GM19467 (cell line): Measurements from ENCODE around the gene ITGB8.
"Not testable (repeated sequence)": the region's sequence is repeated elsewhere in the genome, so short reads cannot be mapped to it uniquely, and the experiment has no call there.

Experiments used
- ATAC-seq: cut with Tn5 transposase; IDR thresholded peaks from one replicate; pipeline ENCODE4 v1.9.1; 2021; ENCODE audit warnings: mild to moderate bottlenecking, moderate library complexity; ENCODE audit not compliant: unreplicated experiment

The ITGB8 gene

GRCh38 chr7:20364571-20365196, 34.0 kb downstream of the ITGB8 start:
- no peak for ATAC-seq

- no peak for ATAC-seq
These were observed 34.8 kb downstream of the ITGB8 start for GRCh38 chr7:20365486-20365885.

- ATAC-seq, result no peak
These were observed 43.7 kb downstream of the ITGB8 start for GRCh38 chr7:20374399-20374798.

- ATAC-seq, result no peak
These were observed 46.1 kb downstream of the ITGB8 start for GRCh38 chr7:20376796-20377195.

- no peak for ATAC-seq
These were observed 50.8 kb downstream of the ITGB8 start for GRCh38 chr7:20381406-20382034.

- ATAC-seq, result no peak
These were observed 52.7 kb downstream of the ITGB8 start for GRCh38 chr7:20383351-20383750.

- no peak for ATAC-seq
These were observed 54.4 kb downstream of the ITGB8 start for GRCh38 chr7:20385126-20385525.

- no peak for ATAC-seq
These were observed 57.4 kb downstream of the ITGB8 start for GRCh38 chr7:20388084-20388483.

GRCh38 chr7:20389192-20389591, 58.5 kb downstream of the ITGB8 start:
- not testable (repeated sequence) for ATAC-seq

- ATAC-seq, result no peak
These were observed 62.4 kb downstream of the ITGB8 start for GRCh38 chr7:20393021-20393610.

- no peak for ATAC-seq
These were observed 62.9 kb downstream of the ITGB8 start for GRCh38 chr7:20393616-20394015.

- no peak for ATAC-seq
These were observed 63.6 kb downstream of the ITGB8 start for GRCh38 chr7:20394284-20394683.

- ATAC-seq, result no peak
These were observed 64.4 kb downstream of the ITGB8 start for GRCh38 chr7:20395104-20395503.

GRCh38 chr7:20395511-20395910, 64.8 kb downstream of the ITGB8 start:
- ATAC-seq, result peak; percentile 65

GRCh38 chr7:20399521-20399920, 68.8 kb downstream of the ITGB8 start:
- ATAC-seq, result no peak

- ATAC-seq, result no peak
These were observed 71.4 kb downstream of the ITGB8 start for GRCh38 chr7:20401861-20402746.

GRCh38 chr7:20402747-20403230, 72.1 kb downstream of the ITGB8 start:
- no peak for ATAC-seq

GRCh38 chr7:20403331-20403730, 72.6 kb downstream of the ITGB8 start:
- no peak for ATAC-seq

GRCh38 chr7:20404320-20404719, 73.6 kb downstream of the ITGB8 start:
- no peak for ATAC-seq

GRCh38 chr7:20407585-20408466, 77.1 kb downstream of the ITGB8 start:
- no peak for ATAC-seq
